ENCODE data around the gene TM9SF3.

TM9SF3 gene

DNA sequence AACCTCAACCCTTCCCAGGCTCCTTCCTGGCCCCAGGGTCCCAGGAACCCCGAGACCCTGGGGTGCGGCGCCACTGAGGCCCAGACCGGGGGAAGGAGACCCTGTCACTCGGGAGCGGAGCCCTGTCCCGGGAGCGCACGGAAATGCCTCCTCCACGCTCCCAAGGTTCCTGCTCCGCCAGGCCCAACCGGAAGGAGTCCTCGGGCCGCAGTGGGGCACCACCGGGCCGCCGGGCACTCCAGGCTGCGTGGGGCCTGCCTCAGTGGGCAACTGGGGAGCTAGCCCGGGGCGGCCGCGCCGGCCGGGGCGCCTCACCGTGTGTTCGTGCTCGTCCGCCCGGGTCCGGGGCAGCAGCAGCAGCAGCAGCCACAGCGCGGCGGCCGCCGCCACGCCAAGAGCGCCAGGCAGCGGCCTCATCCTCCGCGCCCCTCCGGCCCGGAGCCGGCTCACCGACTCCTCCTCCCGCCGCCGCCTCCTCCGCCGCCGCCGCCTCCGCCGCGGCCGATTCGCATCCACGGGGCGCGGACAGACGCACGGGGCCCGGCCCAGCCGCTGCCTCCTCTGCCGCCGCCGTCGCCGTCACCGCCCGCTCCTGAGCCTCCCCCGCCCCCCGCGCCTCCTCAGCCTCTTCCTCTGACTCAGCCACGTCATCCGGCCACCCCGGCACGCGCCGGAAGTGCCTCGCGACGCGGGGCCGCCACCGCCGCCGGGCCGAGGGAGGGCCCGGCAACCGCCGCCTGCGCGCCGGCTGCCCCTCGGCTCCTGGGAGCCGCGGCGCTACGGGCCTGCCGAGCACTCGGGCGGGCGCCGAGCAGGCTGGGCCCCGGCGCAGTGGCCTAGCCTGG lies at the start of gene TM9SF3:
TM9SF3 (minus strand) TSS at position 594 of the 845 bp plus-strand sequence; CDS start at position 417, 177 bp downstream.
- DNase-seq (ENCODE audit: low read depth), result peak; percentile 93

DNA sequence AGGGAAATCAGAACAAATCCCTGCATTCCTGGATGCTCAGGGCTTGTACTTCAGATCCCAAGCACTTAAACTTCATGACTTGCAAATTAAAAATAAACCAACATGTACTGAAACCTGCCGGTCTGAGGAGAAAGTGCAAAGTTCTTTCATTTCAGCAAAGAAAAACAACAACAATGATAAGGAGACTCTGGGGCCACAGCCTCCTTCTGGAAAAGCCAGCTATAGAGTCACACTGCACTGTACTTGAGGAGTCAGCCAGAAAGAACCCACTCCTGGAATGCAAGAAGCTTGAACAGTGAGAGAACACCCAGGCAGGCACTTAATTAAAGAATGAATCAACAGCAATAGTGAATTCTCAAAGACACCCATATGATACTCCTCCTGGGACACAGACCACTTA lies 49.7 kb upstream of the TM9SF3 start:
- DNase-seq (ENCODE audit: low read depth), result no peak

DNA sequence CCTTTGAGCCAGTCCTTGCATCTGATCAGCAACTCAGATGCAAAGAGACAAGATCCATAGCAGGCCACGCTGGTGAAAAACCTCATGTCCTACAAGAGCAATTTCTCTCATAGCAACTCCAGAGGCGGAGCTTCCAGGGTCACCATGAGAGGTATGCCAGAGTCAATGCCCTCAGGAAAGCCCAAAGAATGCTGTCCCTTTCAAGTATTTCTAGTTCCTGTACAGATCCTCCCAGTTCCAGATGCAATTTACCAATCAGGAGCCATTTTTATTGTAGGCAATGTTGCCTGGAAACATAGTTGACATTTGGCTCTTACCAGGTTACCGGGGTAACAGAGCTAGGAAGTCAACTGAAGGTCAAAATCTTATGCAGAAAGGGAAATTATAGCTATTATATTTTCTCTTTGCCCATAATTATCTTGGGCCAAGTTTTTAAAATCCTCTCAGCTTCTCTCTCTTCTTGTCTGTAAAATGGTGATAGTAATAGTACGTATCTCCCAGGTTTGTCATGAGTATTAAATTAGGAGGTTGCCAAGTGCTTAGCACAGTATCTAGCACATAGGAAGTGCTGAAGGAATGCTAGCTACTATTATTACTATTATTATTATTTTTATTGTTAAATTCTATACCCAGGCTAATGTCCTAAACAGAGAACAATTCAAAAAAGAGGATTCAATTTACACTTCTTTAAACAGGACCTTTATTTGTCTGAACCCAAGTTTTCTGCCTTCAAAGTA lies 46.3 kb upstream of the TM9SF3 start:
- no peak for DNase-seq (ENCODE audit: low read depth)

DNA sequence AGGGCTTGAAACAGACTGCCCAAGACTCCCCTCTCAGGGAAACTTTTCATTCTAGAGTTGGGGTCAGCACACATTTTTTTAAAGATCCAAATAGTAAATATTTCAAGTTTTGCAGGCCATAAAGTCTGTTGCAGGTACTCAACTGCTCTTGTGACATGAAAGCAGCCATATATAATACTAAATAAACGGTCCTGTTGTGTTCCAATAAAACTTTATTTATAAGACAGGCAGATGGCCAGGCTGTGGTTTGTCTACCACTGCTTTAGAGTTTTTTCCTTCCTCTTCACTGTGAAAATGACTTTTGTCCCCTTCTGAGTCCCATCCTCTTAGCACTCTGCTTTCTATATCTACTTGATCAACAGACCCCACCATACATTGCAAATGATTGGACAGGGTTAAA lies 40.5 kb upstream of the TM9SF3 start:
- no peak for DNase-seq (ENCODE audit: low read depth)

DNA sequence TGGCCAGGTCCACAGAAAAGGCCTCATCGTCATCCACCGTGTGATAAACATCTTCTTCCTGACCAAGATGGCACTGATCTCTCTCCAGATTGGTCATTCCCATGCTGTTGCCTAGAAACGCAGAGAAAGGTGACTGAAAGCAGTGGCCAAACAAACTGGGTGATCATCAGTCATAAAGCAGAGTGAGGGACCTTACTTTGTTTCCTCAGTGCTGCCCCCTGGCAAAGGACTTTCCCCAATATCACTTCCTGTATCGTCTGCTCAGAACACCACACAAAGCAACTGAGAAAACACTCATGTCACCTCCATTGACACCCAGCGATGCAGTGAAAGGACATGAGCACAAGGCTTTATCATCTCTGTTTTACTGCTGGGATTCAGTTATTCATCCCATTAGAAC lies 40.0 kb upstream of the TM9SF3 start:
- no peak for DNase-seq (ENCODE audit: low read depth)

DNA sequence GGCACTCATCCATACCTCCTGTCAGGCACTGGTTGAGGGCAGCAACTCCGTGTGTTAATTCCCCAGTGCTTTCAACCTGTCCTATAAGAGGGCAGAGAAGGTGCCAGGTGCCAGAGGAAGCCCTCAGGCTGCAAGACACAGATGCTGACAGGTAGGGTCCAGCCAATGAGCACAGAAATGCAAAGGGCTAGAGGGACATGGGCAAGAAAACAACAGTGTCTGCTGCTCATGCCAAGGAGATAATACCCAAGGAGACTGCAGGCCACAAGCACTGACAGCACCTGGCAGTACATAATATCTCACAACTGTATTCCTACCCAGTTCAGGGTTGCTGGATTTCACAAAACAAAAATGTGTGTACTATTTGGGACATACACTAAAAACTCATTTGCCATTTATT lies 38.4 kb upstream of the TM9SF3 start:
- DNase-seq (ENCODE audit: low read depth), result no peak

DNA sequence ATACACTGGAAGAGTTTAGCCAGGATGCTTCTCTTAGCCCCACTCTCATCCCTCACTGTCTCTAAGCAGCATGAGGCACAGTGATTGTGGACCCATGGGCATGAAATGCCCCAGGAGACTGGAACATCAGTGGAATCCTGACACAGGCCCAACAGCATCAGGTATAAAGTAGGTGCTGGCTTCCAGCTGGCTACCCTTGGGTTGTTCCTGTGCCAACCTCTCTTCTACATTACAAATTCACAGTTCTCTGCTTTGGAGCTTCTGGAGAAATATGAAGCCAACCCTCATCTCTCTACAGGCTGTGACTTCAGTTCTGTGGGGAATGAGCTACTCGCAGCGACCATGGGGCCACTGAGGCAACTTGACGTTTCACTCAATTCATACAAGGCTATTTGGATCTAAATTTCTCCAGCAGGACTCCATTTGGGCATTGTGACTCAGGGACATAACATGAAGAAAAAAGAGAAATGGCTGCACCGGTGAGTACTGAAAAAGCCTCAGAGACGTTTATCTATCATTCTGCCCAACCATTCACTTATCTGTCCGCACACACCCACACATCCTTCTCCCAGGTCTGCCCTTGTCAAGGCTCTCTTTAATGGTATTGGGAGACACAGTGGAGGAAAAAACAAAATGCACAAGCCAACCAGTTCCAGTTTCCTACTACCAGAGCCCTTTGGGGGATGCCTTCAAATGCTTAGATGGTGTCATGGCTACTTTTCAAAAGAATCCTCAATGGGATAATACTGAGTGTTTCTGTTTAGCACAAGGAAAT lies 35.4 kb upstream of the TM9SF3 start:
- no peak for DNase-seq (ENCODE audit: low read depth)

DNA sequence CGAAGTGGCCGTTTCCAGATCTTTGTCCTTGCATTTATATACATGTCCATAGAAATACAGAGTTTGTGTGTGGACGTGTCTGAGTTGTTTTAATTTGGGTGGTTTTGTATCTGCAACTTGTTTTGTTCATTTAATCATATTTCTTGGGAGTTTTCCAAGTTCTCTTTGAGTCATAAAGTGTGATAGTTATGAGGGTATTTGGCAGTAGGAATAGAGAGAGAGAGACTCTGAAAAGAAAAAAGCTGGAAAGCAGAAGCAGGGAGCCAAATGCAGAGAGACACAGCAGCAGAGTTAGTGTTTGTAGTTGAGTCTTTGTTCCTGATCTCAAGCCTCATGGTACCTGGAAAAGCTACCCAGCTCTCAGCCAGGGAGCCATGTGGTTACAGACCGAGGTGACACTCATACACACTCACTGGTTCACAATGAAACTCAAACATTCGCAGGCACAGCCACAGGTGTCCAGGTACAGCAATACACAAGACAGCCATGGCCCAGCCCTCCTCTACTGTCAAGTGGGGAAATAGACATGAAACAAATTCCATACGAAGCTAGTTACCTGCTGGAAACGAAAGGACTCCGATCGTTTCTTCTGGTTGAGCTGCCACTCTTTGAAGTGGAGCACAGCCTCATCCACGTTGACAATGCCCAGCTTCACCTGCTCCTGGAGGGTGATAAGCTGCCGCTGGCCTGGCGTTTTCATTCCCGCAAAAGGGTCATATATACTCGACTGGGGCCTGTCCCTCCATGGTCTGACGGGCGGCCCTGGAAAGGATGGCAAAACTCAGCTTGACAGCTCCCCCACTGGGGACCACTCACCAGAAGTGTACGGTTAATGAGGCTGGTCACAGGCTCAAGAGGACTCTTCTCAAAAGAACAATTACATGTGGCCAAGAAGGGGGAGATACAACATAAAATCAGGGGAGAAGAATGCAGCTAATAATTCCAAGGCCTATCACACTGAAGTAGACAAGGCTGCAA lies 33.3 kb upstream of the TM9SF3 start:
- no peak for DNase-seq (ENCODE audit: low read depth)

DNA sequence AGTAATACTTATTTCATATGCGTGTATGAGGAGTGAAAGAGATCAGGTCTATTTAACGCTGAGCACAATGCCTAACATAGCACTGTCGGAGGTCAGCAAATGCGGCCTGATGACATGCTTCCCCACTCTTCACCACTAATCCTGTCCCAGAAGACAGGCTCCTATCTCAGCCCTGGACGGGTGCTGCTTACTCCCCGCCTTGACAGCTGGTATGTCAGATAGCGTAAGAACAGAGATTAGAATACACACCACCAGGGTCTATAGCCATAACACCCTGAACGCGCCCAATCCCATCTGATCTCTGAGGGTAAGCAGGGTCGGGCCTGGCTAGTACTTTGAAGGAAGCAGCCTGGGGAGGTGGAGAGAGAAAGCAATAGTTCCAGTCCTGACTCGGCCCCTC lies 32.3 kb upstream of the TM9SF3 start:
- DNase-seq (ENCODE audit: low read depth), result no peak

DNA sequence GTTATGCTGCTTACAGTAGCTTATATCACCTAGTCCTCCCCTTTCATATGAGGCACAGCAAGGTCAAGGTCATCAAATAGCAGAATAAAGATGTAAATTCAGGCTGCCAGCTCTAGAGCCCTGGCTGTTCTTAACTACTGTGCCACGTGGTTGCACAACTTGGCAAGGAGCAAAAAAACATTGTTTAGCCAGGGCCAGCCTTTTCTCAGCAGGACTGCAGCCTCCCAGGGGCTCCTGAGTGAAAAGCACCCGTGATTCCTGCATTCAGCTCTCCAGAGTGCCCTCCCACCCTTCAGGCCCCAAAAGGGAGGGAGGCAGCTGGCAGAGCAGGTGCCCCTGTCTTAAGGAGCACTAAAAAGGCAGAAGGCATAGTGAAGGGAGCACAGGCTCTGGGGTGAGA lies 31.8 kb upstream of the TM9SF3 start:
- no peak for DNase-seq (ENCODE audit: low read depth)

DNA sequence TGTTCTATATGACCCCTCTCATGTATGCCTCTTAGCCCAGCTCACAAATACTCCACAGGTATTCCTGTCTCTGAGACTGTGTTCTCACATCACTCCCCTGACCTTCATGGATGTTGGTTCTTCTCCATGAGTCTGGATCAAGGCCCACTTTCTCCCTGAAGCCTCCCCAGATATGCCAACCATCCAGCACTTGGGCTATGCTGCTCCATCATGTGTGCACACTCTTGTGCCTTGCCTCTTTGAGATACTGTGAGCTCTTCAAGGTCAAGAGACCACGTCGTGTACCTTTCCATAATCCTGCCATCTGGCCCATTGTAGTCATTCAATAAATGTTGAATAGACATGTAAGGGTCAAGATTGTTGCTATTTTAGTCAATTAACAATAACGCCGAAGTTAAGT lies 30.1 kb upstream of the TM9SF3 start:
- DNase-seq (ENCODE audit: low read depth), result no peak

DNA sequence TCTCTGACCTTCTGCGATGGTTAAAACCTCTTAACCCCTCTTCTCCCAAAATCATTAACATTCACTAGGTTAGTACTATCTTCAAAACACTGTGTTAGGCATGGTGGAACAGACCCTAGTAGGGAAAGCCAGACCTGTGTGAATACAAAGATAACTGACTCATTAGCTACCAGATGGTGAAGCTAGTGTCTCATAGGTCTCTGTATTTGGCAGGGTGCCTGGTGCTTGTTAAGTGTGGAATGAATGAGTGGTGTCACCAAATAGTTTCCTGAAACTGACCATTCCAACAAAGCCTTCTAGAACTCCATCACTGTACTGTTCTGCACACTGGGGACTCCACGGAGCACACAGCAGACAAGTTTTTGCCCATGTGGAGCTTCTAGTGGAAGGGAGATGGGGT lies 27.7 kb upstream of the TM9SF3 start:
- DNase-seq (ENCODE audit: low read depth), result no peak

DNA sequence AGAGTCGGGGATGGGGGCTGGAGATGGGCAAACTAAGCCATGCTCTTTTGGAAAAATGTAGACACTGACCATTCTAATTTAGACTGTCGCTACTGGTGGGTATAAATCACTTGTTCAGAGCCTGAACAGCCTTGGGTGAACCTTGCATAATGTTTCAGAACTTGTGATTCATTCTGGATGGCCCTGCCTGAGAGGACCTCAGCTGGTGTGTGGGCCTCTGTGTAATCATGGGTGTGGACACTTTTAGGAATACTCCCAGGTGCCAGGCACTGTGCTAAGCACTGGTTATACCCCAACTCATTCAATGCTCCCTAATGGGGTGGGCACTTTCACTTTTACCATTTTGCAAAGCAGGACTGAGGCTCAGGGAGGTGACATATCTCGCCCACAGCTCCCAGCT lies 26.8 kb upstream of the TM9SF3 start:
- DNase-seq (ENCODE audit: low read depth), result no peak

DNA sequence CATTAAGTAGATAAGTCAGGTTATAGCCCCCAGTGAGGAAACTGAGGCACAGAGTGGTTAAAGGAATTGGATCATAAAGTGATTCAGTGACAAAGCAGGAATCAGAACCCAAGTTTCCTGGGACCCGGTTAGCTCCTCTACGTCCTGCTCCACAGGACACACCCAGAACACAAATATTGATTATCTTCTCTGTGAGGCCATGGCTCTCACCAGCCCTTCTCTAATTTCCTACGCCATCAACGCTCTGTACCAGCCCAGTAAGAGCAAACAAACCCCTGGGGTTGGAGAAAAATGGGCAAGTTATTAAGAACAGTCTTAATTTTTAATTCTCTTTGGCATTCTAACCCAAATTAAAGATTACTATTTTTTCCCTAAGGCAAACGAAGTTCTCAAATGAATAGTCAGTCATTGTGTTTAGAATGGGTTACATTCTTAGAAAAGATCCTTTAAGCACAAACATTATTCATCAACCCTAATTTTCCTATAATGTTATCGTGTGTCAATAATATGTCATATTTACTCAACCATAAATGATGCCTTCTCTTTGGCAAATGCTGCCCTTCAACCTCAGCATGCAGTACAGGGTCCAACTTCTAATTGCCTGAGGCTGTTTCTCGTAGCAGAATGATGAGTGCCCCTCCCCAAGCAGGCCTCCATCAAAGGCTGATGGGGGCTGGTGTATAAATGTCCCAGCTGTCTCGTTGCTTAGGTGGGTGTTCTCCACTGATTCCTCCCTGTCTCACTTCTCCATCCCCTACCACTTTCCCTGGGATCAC lies 25.4 kb upstream of the TM9SF3 start:
- no peak for DNase-seq (ENCODE audit: low read depth)

DNA sequence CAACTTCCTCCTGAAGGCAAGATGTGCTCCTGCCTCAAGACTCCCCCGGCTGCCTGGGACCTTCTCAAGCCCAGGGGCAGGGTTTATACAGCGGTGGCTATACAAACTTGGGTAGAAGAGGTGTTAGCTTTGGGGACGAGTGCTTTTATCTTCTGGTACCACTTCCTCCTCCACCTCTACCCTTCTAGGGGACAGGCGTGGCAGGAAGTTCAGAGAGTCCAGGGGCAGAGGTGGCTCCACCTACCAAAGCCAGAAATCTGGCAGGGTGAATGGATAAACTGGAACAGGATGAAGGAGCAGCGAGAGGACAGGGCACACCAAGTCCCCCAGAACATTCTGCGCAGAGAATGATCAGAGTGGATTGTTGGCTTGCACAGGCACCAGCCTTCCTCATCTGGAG lies 24.0 kb upstream of the TM9SF3 start:
- no peak for DNase-seq (ENCODE audit: low read depth)

DNA sequence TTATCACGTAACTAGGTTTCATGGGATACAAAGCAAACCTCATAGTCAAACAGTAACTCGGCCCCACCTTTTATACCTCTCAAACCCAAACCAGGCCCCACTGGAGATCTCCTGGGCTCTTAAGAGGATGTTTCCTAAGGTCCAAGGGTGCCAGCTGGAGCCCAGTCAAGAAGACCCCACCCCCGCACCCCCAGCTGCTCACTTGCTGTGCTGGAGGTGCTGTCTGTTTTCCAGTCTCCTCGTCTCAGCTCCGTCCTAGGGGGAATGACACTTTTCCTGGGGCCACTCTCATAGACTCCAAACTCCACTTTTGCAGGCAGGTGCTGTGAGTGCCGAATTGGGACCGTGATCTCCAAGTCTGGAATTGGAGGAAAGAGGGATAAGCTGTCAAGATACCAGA lies 22.7 kb upstream of the TM9SF3 start:
- no peak for DNase-seq (ENCODE audit: low read depth)

DNA sequence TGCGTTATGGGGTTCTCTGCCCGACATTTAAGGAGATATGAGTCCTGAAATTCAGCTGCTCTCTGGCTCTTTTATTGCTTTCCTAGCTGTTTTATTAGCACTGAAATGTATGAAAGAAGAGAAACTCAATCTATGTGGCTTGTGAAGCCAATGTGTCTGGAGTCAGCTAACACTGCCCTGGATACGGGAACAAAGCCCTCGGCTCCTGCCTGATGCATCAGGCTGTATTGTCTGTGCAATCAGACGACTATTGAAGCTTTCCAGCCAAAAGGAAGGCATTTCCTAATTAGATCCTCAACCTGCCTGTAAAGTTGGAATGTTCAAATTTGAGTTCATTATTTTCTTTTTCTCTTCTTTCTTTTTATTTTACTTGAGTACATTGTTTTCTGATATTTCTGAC lies 22.0 kb upstream of the TM9SF3 start:
- no peak for DNase-seq (ENCODE audit: low read depth)

DNA sequence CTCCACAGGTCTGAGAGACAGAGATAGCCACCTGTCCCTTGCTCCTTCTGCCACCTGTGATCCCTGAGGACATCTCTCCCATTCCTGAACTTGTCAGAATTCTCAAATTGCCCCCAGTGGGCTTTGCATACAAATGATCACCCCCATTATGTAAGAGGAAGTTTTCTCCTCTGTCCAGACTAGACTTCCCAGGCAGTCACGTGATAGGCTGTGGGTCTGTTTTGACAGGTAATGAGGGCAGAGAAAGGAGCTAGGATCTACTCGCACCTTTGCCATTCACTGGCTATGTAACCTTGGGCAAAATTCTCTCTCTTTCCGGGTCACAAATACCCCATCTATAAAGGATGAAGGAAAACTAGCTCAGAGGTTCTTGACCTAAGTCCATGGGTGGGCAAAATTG lies 21.4 kb upstream of the TM9SF3 start:
- no peak for DNase-seq (ENCODE audit: low read depth)

DNA sequence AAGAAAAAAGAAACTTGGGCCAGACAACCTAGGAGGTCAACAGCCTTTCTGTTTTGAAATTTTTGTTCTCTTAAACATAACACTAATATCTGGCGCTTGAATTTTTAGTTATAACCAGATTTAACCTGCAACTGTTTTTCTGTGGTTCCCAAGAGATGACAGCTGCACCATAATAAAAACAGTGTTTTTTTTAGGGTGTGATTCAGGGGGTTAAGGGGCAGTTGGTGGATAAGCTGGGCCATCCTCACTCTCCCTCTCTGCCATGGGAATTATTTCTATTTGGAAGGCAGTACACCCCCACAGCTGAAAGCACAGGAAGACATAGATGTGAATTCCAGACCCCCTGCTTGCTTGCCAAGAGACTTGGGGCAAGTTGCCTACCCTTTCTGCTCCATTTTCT lies 20.1 kb upstream of the TM9SF3 start:
- DNase-seq (ENCODE audit: low read depth), result no peak

DNA sequence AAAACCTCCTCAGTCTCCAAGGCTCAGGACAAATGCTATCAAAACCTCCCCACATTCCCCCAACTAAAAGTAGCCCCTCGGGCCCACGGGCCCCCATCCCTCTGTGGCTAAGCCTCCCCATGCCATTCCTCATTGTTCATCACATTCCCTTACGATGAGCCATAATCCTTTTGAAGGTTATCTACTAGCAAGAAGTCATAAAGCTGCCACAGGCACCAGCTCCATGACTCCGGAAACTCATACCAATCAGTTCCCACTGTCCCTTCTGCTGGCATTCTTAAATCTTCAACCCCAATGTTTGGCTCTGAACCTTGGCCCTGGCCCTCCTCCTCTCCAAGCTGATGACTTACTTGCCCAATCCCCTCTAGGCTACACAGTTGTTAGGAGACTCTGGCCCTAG lies 19.4 kb upstream of the TM9SF3 start:
- no peak for DNase-seq (ENCODE audit: low read depth)

DNA sequence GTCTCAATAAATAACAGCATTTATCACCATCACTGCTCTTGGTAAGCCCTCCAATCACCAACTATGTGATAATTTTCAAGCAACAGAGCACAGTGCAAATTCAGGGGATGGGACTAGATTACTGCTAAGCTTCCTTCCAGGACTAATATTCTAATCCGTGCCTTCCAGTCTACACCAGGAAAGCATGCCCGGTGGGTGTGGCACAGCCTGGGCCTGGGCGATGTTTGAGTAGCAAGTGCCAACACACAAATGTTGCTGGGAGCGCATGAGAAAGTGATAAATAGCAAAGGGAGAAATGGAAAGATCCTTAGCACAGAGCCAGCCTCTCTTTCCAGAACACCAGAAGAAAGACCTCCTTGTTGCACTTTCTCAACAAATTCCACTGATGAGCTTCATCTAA lies 13.5 kb upstream of the TM9SF3 start:
- no peak for DNase-seq (ENCODE audit: low read depth)
